ENCODE data around the gene ENAH.
"Not testable (repeated sequence)": the region's sequence is repeated elsewhere in the genome, so short reads cannot be mapped to it uniquely, and the experiment has no call there.

Gene ENAH

GRCh38 chr1:225479996-225480720, 172.8 kb downstream of the ENAH start:
- no peak for DNase-seq (ENCODE audit: low read depth, low spot score)
- no peak overlapping the region for H3K27ac ChIP-seq

- no peak overlapping the region for H3K27ac ChIP-seq
- DNase-seq (ENCODE audit: low read depth, low spot score): no peak
Measured at GRCh38 chr1:225479341-225479740, 173.6 kb downstream of the ENAH start.

GRCh38 chr1:225477296-225477911, 175.5 kb downstream of the ENAH start:
- DNase-seq (ENCODE audit: low read depth, low spot score): no peak
- H3K27ac ChIP-seq: no peak overlapping the region

GRCh38 chr1:225476538-225476988, 176.4 kb downstream of the ENAH start:
- H3K27ac ChIP-seq: no peak overlapping the region
- no peak for DNase-seq (ENCODE audit: low read depth, low spot score)

- H3K27ac ChIP-seq: no peak overlapping the region
- DNase-seq (ENCODE audit: low read depth, low spot score): no peak
Measured at GRCh38 chr1:225476100-225476511, 176.8 kb downstream of the ENAH start.

- DNase-seq (ENCODE audit: low read depth, low spot score): no peak
- no peak overlapping the region for H3K27ac ChIP-seq
Measured at GRCh38 chr1:225474986-225475820, 177.7 kb downstream of the ENAH start.

GRCh38 chr1:225474439-225474985, 178.4 kb downstream of the ENAH start:
- H3K27ac ChIP-seq: no peak overlapping the region
- no peak for DNase-seq (ENCODE audit: low read depth, low spot score)

- H3K27ac ChIP-seq; DNase-seq (ENCODE audit: low read depth, low spot score): not testable (repeated sequence)
Measured at GRCh38 chr1:225473676-225474438, 179.1 kb downstream of the ENAH start.

- DNase-seq (ENCODE audit: low read depth, low spot score); H3K27ac ChIP-seq: not testable (repeated sequence)
Measured at GRCh38 chr1:225473266-225473665, 179.7 kb downstream of the ENAH start.

GRCh38 chr1:225471453-225472301, 181.2 kb downstream of the ENAH start:
- H3K27ac ChIP-seq: no peak overlapping the region
- DNase-seq (ENCODE audit: low read depth, low spot score): no peak

- DNase-seq (ENCODE audit: low read depth, low spot score): no peak
- no peak overlapping the region for H3K27ac ChIP-seq
Measured at GRCh38 chr1:225471109-225471452, 181.8 kb downstream of the ENAH start.

- no peak overlapping the region for H3K27ac ChIP-seq
- DNase-seq (ENCODE audit: low read depth, low spot score): no peak
Measured at GRCh38 chr1:225470211-225471108, 182.5 kb downstream of the ENAH start.

- no peak overlapping the region for H3K27ac ChIP-seq
- DNase-seq (ENCODE audit: low read depth, low spot score): no peak
Measured at GRCh38 chr1:225469051-225469450, 183.9 kb downstream of the ENAH start.

GRCh38 chr1:225468270-225469020, 184.5 kb downstream of the ENAH start:
- H3K27ac ChIP-seq: no peak overlapping the region
- no peak for DNase-seq (ENCODE audit: low read depth, low spot score)

- DNase-seq (ENCODE audit: low read depth, low spot score): no peak
- H3K27ac ChIP-seq: no peak overlapping the region
Measured at GRCh38 chr1:225467193-225468020, 185.5 kb downstream of the ENAH start.

- no peak overlapping the region for H3K27ac ChIP-seq
- no peak for DNase-seq (ENCODE audit: low read depth, low spot score)
Measured at GRCh38 chr1:225466848-225467192, 186.1 kb downstream of the ENAH start.
